ENCODE measurements around the gene PRAMEF26.
"Not testable (repeated sequence)": the region's sequence is repeated elsewhere in the genome, so short reads cannot be mapped to it uniquely, and the experiment has no call there.

Gene PRAMEF26

GRCh38 chr1:13155909-13156308, at the start of gene PRAMEF26:
Gene PRAMEF26 (minus strand): TSS chr1:13156009. CDS start chr1:13153095, 2,914 bp downstream.
- DNase-seq = not testable (repeated sequence)

GRCh38 chr1:13201309-13201708, 45.5 kb upstream of the PRAMEF26 start, which contains the start of gene PRAMEF13:
Gene PRAMEF13 (minus strand): TSS chr1:13201409. CDS start chr1:13199589, 1,820 bp downstream.
- not testable (repeated sequence) for DNase-seq

- not testable (repeated sequence) for DNase-seq
Observed at GRCh38 chr1:13171548-13171947, 15.7 kb upstream of the PRAMEF26 start, which contains the start of gene PRAMEF9. Gene PRAMEF9 (plus strand): TSS chr1:13171848. CDS start chr1:13175281, 3,433 bp downstream.

- DNase-seq = not testable (repeated sequence)
Observed at GRCh38 chr1:13165531-13165930, 9.7 kb upstream of the PRAMEF26 start, which contains the start of gene HNRNPCL4. Gene HNRNPCL4 (minus strand): TSS chr1:13165631. CDS start chr1:13165467, 164 bp downstream.

GRCh38 chr1:13116754-13117153, 39.1 kb downstream of the PRAMEF26 start, which contains the start of gene HNRNPCL2:
Gene HNRNPCL2 (minus strand): TSS chr1:13116854. CDS start chr1:13116400, 454 bp downstream.
- not testable (repeated sequence) for DNase-seq
